Measurements from ENCODE around the gene SH3GL2. TPM values are rescaled to one million over a fixed set of nuclear protein-coding genes. Genes with fewer than 3 reads are reported as not detected.
A peak's percentile ranks its signal among the peaks of the same experiment; 100 is the strongest.

SH3GL2 gene
- total RNA-seq, 1 experiment from 2014 or later, result not detected

DNA sequence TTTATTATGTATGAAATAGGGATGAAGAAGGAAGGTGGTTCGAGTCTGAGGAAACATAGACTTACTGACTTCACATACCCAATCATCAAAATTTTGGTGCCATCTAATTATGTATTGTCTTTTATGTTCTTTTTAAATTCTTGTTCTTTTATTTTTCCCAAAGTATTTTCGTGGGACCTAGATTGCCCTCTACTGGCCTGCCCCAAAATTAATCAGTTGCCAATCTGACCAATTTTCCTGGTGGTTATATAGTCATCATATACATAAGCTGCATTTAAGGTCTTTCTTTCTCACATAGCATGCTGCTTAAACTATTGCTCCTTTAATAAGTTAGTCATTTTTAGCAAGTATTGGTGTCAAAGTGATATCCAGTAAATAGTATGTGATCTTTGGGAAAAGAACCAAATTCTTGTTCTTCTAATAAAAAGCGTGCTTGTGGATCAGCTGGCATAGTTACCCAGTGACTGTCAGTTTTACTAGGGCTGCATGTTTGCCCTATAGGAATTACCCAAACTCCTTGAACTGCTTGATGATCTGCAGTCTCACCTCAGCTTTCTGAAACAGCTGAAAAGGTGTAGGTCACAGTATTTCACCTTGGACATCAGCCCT lies 223.5 kb downstream of the SH3GL2 start:
- DNase-seq, result no peak
- Histone ChIP-seq H3K4me3 (no peak overlapping the region), H3K36me3 (no peaks in the 10 kb centered on the region), H3K9me3 (no peaks in the 10 kb centered on the region), H3K27me3 (peaks cover 5% of the 10 kb centered on the region; the same call in 1 of the 2 replicates)

DNA sequence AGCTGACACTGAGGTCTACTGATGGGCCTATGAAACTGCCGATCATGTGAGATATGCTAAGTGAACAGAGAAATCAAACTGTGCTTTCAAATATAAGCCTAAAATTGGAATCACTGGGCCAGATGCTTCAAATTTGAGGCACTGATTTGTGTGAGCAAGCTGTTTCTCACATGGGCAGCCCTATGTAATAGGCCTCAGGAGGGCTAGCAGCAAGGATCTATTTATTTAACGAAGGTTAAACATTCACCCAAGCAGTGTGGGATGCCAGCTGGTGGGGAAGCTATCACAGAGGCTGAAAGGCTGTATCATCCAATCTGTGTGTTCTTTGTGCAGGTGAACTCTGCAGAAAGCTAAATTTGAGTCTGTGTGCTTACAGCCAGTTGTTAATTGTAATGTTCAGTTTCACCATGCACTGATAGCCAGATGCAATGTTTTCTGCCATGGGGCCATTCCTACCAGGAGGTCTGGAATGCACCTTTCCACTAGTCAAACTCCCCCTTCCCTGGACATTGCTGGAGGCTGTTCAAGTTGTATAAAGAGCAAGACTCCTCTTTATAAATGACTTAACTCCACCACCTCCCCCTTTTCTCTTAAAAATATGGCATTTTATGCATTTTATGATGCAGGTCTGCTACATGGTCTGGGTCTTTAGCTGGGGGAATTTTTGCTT lies 228.9 kb downstream of the SH3GL2 start:
- no peak for DNase-seq
- H3K27me3 ChIP-seq, result peaks cover 8% of the 10 kb centered on the region; the same call in 1 of the 2 replicates
- H3K4me3 ChIP-seq, result no peak overlapping the region
- no peaks in the 10 kb centered on the region for H3K9me3 ChIP-seq
- no peaks in the 10 kb centered on the region for H3K36me3 ChIP-seq

- Histone ChIP-seq H3K27me3 (peaks cover 9% of the 10 kb centered on the region; the same call in 1 of the 2 replicates), H3K4me3 (no peak overlapping the region), H3K36me3 (no peaks in the 10 kb centered on the region), H3K9me3 (no peaks in the 10 kb centered on the region)
- no peak for DNase-seq
Observed at GRCh38 chr9:17810317-17810716, 231.5 kb downstream of the SH3GL2 start.

GRCh38 chr9:17810728-17811571 lies 232.1 kb downstream of the SH3GL2 start:
- H3K4me3 ChIP-seq, result no peak overlapping the region
- H3K36me3 ChIP-seq, result no peaks in the 10 kb centered on the region
- no peaks in the 10 kb centered on the region for H3K9me3 ChIP-seq
- peak; percentile 15 for DNase-seq
- peaks cover 10% of the 10 kb centered on the region; the same call in 1 of the 2 replicates for H3K27me3 ChIP-seq

GRCh38 chr9:17813798-17814197 lies 234.9 kb downstream of the SH3GL2 start:
- no peak for DNase-seq
- H3K36me3 ChIP-seq, result no peaks in the 10 kb centered on the region
- H3K4me3 ChIP-seq, result no peak overlapping the region
- H3K27me3 ChIP-seq, result peaks cover 10% of the 10 kb centered on the region; the same call in 1 of the 2 replicates
- no peaks in the 10 kb centered on the region for H3K9me3 ChIP-seq

GRCh38 chr9:17816431-17817027 lies 237.7 kb downstream of the SH3GL2 start:
- H3K9me3 ChIP-seq, result no peaks in the 10 kb centered on the region
- H3K4me3 ChIP-seq, result no peak overlapping the region
- H3K36me3 ChIP-seq, result no peaks in the 10 kb centered on the region
- no peak for DNase-seq
- H3K27me3 ChIP-seq, result peaks cover 5% of the 10 kb centered on the region; the same call in 1 of the 2 replicates

GRCh38 chr9:17824191-17824590 lies 245.3 kb downstream of the SH3GL2 start:
- Histone ChIP-seq H3K27me3 (no peaks in the 10 kb centered on the region), H3K36me3 (no peaks in the 10 kb centered on the region), H3K9me3 (no peaks in the 10 kb centered on the region), H3K4me3 (no peak overlapping the region)
- no peak for DNase-seq

- no peak overlapping the region for H3K4me3 ChIP-seq
- H3K36me3 ChIP-seq, result no peaks in the 10 kb centered on the region
- no peaks in the 10 kb centered on the region for H3K27me3 ChIP-seq
- no peaks in the 10 kb centered on the region for H3K9me3 ChIP-seq
- DNase-seq, result no peak
Observed at GRCh38 chr9:17824616-17825264, 245.9 kb downstream of the SH3GL2 start.

GRCh38 chr9:17825265-17825659 lies 246.4 kb downstream of the SH3GL2 start:
- H3K4me3 ChIP-seq, result no peak overlapping the region
- no peaks in the 10 kb centered on the region for H3K27me3 ChIP-seq
- no peak for DNase-seq
- H3K36me3 ChIP-seq, result no peaks in the 10 kb centered on the region
- H3K9me3 ChIP-seq, result no peaks in the 10 kb centered on the region

- no peaks in the 10 kb centered on the region for H3K27me3 ChIP-seq
- no peak for DNase-seq
Observed at GRCh38 chr9:17829064-17829463, 250.2 kb downstream of the SH3GL2 start.

GRCh38 chr9:17829812-17830385 lies 251.0 kb downstream of the SH3GL2 start:
- no peaks in the 10 kb centered on the region for H3K36me3 ChIP-seq
- no peaks in the 10 kb centered on the region for H3K27me3 ChIP-seq
- no peaks in the 10 kb centered on the region for H3K9me3 ChIP-seq
- H3K4me3 ChIP-seq, result no peak overlapping the region
- no peak for DNase-seq

More at GRCh38 chr9:17829064-17829463, 250.2 kb downstream of the SH3GL2 start:
- no peak overlapping the region for H3K4me3 ChIP-seq
- H3K9me3 ChIP-seq, result no peaks in the 10 kb centered on the region
- no peaks in the 10 kb centered on the region for H3K36me3 ChIP-seq

DNA sequence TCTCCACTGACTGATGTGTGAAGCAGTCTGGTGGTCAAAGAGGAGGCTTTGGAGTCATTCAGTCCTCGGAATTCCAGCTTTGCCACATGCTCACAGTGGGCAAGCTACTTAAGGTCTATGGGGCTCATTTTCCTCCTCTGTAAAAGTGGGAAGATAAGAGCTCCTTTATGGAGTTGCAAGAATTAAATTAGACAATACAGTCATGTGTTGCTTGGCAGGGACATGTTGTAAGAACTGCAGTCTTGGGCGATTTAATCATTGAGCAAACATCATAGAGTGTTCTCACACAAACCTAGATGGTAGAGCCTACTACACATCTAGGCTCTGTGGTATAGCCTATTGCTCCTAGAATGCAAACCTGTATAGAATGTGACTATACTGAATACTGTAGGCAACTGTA lies 253.9 kb downstream of the SH3GL2 start:
- H3K4me3 ChIP-seq, result no peak overlapping the region
- H3K27me3 ChIP-seq, result no peaks in the 10 kb centered on the region; the same call in 1 of the 2 replicates
- H3K36me3 ChIP-seq, result no peaks in the 10 kb centered on the region
- H3K9me3 ChIP-seq, result no peaks in the 10 kb centered on the region
- no peak for DNase-seq

- Histone ChIP-seq H3K4me3 (no peak overlapping the region), H3K36me3 (no peaks in the 10 kb centered on the region), H3K9me3 (no peaks in the 10 kb centered on the region), H3K27me3 (no peaks in the 10 kb centered on the region; the same call in 1 of the 2 replicates)
- no peak for DNase-seq
Observed at GRCh38 chr9:17833846-17834245, 255.0 kb downstream of the SH3GL2 start.

GRCh38 chr9:17837965-17838364 lies 259.1 kb downstream of the SH3GL2 start:
- H3K36me3 ChIP-seq, result no peaks in the 10 kb centered on the region
- DNase-seq, result no peak
- H3K4me3 ChIP-seq, result no peak overlapping the region
- H3K9me3 ChIP-seq, result no peaks in the 10 kb centered on the region
- no peaks in the 10 kb centered on the region; the same call in 1 of the 2 replicates for H3K27me3 ChIP-seq

GRCh38 chr9:17839776-17840175 lies 260.9 kb downstream of the SH3GL2 start:
- no peaks in the 10 kb centered on the region; the same call in 1 of the 2 replicates for H3K27me3 ChIP-seq
- no peak overlapping the region for H3K4me3 ChIP-seq
- no peaks in the 10 kb centered on the region for H3K9me3 ChIP-seq
- no peaks in the 10 kb centered on the region for H3K36me3 ChIP-seq
- DNase-seq, result no peak

- Histone ChIP-seq H3K9me3 (no peaks in the 10 kb centered on the region), H3K36me3 (no peaks in the 10 kb centered on the region), H3K27me3 (no peaks in the 10 kb centered on the region), H3K4me3 (no peak overlapping the region)
- DNase-seq, result no peak
Observed at GRCh38 chr9:17843236-17843635, 264.4 kb downstream of the SH3GL2 start.

All from MG63 (cell line).